Middle frontal gyrus (tissue), 1 donor: Measurements from ENCODE around the gene ERCC6L.
"Not testable (repeated sequence)": the region's sequence is repeated elsewhere in the genome, so short reads cannot be mapped to it uniquely, and the experiment has no call there.

Source experiments
- DNase-seq: peaks from one replicate; pipeline ENCODE4 v3.0.0-alpha.2; 2015; ENCODE audit warnings: low spot score; ENCODE audit errors: extremely low spot score

Gene ERCC6L

GRCh38 chrX:72247206-72247942, 8.5 kb upstream of the ERCC6L start:
- DNase-seq: no peak

DNA sequence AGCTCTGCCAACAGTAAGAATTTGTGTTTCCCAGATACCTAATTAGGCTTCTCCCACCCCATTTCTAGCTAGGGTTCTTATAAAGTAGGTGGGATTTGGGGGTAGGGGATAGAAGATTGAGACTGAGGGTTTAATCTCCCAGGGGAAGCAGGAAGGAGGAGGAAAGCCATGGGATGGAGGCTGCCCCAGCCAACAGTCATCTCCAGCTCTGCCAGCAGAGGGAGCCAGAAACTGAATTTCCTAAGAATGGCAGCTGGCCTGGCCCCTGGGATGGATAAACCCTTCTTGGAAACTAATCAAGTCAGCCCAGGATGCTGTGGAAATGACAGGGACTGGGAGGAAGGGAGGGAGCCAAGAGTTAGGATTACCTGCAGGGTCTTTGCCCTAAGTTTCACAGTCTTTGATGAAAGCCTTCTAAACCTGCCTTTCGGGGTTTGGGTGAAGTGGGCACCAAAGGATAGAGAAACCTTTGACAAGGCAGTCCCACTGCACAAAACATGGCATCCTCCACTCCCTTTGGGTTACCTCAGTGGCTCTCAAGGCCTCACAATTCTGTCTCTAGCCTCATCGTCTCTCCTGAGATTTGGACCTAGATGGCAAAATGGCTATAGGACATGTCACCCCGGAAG, 6.7 kb upstream of the ERCC6L start:
- DNase-seq: no peak

DNA sequence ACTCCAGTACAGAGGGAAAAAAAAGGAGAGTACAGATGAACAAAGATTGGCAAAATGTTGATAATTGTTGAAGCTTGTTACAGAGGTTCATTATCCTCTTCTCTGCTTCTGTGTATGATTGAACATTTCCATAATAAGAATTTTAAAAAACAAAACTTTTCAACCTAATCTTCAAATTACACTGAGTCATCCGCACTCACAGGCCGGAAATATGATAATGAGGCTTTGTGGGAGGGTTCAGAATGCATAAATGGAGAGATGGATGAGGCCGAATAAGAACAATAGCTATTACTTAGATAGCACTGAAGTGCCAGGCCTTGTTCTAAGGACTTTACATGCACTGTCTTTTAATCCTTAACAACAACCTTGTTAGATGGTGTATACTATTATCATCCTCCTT, 4.6 kb upstream of the ERCC6L start:
- DNase-seq: no peak

DNA sequence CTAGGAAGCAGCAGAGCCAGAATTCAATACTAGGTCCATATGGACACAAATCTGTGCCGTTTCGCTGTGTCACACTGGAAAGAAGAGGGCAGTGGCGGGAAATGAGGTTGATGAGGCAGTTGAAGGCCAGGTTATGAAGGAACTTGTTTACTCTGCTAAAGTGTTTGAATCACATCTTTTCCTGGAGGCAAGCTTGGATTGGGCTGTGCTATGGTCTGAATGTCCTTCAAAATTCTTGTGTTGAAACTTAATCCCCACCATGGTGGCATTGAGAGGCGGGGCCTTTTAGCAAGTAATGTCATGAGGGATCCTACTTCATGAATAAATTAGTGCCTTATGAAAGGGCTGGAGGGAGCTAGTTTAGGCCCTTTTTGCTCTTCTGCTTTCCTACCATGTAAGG, 2.1 kb upstream of the ERCC6L start:
- no peak for DNase-seq

DNA sequence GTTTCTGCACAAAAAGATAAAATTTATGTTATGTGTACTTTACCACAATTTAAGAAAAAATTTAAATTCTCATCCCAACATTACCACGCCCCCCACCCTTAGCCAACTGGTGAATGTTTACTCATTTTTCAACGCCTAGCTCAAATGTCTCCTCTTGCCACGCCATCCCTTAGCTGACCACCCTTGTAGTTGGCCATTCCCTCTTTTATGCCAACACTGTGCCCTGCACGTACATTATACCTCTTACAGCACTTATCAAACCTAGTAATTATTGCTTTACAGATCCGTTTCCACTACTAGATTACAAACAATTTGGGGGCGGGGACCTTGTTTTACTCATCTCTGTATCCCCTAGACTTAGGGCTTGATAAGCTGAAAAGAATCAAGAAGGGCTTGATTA, 644 bp downstream of the ERCC6L start:
- no peak for DNase-seq

- DNase-seq: no peak
Measured at GRCh38 chrX:72236841-72237240, 2.0 kb downstream of the ERCC6L start.

GRCh38 chrX:72230290-72230689, 8.5 kb downstream of the ERCC6L start:
- no peak for DNase-seq

DNA sequence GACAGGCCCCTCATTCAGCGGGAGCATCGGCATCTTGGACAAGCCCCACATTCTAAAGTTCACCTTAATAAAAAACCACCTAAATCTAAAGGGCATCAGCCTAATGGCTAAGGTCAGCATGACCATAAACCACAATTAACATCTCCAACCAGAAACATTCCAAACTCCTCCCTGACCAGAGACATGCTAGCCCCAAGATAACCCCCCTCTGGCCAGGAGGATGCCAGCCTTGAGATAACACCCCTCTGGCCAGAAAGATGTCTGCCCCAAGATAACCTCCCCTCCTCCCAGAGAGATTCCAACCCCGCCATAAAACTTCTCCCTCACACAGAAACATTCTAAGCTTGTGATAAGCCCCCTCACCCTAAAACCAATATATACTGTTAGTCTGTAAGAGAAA, 18.5 kb downstream of the ERCC6L start:
- DNase-seq: not testable (repeated sequence)

- no peak for DNase-seq
Measured at GRCh38 chrX:72216973-72217372, 21.9 kb downstream of the ERCC6L start.

- no peak for DNase-seq
Measured at GRCh38 chrX:72208126-72208800, 30.6 kb downstream of the ERCC6L start.

DNA sequence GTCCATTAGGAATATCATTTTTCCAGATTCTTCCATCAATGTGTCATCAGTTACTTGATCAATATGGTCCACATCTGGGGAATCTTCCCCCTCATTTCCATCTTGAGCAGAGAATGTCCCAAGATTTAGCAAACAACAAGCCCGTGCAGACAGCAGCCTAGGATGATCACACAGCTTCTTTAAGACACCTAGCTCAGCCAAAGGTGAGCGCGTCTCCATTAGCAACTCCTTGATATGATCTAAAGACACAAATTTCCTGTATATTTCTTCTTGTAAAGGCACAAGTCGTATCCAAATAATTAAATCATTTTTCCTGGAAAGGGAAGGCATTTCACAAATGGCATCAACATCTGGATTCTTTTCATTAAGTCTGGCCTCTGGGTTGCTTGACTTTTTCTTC, 31.5 kb downstream of the ERCC6L start:
- no peak for DNase-seq

DNA sequence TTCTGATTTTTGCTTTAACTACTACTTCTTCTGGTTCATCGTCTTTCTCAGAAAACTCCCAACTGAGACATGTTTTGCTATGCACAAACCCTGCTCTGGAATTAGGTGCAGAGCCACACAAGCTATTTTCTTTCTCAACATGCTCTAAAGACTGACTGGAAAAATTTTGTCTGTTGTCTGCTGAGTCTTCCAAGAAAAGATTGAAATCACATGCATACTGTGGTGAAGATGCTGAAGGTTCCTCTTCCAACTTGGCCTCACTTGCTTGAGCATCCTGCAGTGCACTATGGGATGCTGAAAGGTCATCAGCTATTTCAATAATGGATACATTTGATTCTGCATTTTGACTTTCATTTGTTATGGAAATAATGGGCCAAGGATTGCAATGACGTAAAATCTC, 33.1 kb downstream of the ERCC6L start:
- DNase-seq: no peak

- no peak for DNase-seq
Measured at GRCh38 chrX:72203421-72203820, 35.4 kb downstream of the ERCC6L start.

DNA sequence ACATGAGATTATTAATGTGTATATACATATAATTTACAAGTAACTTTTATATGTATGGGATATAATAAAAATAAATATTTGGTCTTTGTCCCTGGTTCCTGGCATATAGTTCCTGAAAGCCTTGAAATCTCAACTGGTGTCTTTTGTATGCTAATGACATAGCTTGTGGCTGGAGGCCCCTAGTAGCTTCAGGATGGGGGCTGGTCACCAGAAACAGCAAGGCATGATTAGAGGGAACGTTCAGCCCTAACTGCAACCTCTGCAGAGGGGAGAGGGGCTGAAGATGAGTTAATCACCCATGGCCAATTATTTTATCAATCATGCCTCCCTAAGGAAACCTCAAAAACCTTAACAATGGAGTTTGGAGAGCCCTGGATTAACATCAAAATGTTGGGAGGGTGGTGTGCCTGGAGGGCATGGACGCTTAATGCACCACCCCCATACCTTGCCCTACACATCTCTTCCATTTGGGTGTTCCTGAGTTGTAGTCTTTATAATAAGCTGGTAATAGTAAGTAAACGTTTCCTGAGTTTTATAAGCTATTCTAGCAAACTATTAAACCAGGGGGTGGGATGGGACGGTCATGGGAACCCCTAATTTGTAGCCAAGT, 35.9 kb downstream of the ERCC6L start:
- no peak for DNase-seq

GRCh38 chrX:72201836-72202536, 36.8 kb downstream of the ERCC6L start:
- no peak for DNase-seq

DNA sequence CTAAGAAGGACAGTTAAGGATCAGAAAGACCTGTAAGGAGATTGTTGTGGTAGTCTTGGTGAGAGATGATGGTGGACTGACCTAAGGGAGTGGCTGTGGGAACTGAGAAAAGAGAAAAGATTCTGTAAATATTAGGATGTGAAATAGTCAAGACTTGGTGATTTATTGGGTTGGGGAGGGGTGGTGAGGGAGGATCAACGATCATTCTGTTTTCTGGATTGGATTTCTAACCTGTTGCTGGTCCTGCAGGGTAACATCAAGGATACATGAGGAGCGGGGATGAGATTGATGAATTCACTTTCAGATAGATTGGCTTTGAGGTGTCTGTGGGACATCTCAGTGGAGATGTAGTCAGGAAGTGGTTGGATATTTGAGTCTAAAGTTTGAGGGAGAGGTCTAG, 55.9 kb downstream of the ERCC6L start:
- no peak for DNase-seq

DNA sequence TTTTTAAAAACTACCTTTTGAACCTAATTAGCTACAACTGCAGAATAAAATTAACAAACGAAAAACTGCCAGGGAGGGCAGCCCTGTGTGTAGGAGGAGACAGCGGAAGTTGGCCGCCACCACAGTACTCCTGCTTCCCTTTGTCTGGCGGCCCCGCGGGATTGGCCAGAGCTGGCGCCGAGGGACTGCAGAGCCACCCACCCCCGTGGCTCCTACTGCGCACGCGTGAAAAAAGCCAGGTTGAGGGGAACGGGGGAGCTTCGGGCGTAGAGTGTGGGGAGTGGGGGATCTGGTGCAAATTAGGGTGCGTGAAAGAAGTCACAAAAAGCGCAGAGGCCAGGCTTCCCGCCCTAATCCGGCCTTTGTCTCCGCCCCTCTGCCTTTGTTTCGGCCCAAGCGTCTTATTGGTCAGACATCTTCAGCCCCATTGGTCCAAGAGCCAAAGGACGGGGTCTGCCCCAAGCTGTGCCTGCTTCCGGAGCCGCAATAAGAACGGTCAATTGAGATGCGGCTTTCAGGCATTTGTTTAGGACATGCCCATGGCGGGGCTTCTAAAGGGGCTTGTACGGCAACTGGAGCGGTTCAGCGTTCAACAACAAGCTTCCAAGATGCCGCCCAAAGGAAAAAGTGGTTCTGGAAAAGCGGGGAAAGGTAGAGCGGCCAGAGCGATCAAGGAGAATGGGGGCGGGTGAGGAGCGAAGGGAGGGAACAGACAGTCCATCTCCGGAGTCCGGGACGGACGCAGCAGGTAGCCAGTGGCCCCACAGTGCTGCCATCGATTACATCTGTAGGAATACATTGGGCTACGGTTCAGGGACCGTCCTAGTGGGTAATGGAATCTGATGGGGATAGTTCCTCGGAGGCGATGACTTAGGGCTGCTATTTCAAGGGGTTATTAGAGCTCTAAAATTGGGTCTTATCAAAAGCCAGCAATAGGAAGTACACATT, 57.4 kb downstream of the ERCC6L start, which contains the start of gene PIN4:
TSS of gene PIN4 (plus strand) at position 580 of the 948 bp plus-strand sequence. CDS start at position 609, 29 bp downstream.
- peak; percentile 79 for DNase-seq

DNA sequence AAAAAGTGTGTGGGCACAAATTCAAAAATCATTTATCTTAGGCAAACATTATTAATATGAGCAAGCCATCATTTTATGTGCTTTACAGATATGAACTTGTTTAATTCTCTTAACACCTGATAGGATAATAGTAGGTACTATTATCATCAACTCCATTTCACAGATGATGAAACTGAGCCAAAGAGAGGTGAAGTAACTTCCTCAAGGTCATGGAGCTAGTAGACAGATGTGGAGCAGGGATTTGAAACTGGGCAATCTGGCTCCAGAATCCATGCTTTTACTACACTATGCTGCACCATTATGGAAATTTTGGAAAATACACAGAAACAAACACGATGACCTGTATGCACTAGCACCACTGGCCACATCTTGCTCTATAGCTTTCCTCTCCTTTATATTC, 58.3 kb downstream of the ERCC6L start:
- DNase-seq: no peak

DNA sequence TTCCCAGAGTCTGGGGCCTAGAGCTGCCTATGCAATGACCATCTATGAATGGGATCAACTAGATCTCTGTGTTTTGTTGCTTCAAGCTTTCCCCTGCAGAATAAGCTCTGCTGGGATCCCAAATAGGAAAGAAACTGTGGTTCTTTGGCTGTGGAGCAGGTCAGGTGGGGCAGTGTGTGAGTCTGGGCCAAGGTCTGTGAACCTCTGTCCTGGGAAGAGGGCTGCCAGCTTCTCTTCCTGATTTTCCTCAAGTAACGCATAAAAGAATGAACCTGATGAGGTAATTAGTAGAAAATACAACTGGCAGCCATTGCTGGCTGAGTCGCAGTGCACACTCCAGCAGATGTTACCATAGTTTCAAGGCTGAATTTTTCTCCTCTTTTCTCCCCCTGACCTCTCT, 61.8 kb downstream of the ERCC6L start:
- no peak for DNase-seq

GRCh38 chrX:72176289-72176688, 62.5 kb downstream of the ERCC6L start:
- not testable (repeated sequence) for DNase-seq
